IMR-90 (cell line): ENCODE results near the gene SERPINA5. TPM values are rescaled to one million over a fixed set of nuclear protein-coding genes. Genes with fewer than 3 reads are reported as not detected.

Experiments used
- ATAC-seq: fragments of 200-7000 bp; cut with Tn5 transposase; 2 replicates; pipeline ENCODE4 v1.9.1; 2020; ENCODE audit warnings: low read depth, mild to moderate bottlenecking, moderate library complexity
- BruUV-seq: library from RNA; stranded (reverse); fragments of 400-500 nt; replicated peaks from 2 replicates; lab custom pipeline; 2021; lab: Mats Ljungman, UMichigan
- CTCF ChIA-PET: fragments of 300-600 bp; formaldehyde crosslinking; extraction: SDS; loops from one replicate; lab custom pipeline; 2021; ENCODE audit warnings: antibody characterized with exemption; lab: Yijun Ruan, JAX
- POLR2A ChIA-PET: fragments of 300-600 bp; sonication (Branson Sonifier 250); formaldehyde crosslinking; loops from one replicate; lab custom pipeline; 2022; ENCODE audit warnings: antibody characterized with exemption; ENCODE audit not compliant: unreplicated experiment; lab: Charles Lee
- DNase-seq: peaks from one replicate; pipeline ENCODE4 v3.0.0; 2013
- H2AFZ ChIP-seq: replicated peaks from 2 replicates; pipeline ENCODE3; 2013; ENCODE audit warnings: low read length, mild to moderate bottlenecking; ENCODE audit not compliant: poor library complexity
- H2AK5ac ChIP-seq: 2 replicates; pipeline ENCODE4 v1.6.1; 2013; ENCODE audit warnings: low read depth, low read length, inconsistent platforms
- H2AK9ac ChIP-seq: replicated peaks from 2 replicates; pipeline ENCODE3; 2013; ENCODE audit warnings: mild to moderate bottlenecking, low read depth, low read length, moderate library complexity; ENCODE audit not compliant: poor library complexity
- H2BK120ac ChIP-seq: 2 replicates; pipeline ENCODE4 v1.6.1; 2013; ENCODE audit warnings: low read depth, low read length, inconsistent platforms
- H2BK15ac ChIP-seq: 3 replicates; pipeline ENCODE4 v1.6.1; 2013; ENCODE audit warnings: low read depth, low read length, inconsistent platforms
- H2BK20ac ChIP-seq: 2 replicates; pipeline ENCODE4 v1.6.1; 2013; ENCODE audit warnings: low read depth, mild to moderate bottlenecking, inconsistent platforms, low read length, moderate library complexity
- H2BK5ac ChIP-seq: 2 replicates; pipeline ENCODE4 v1.6.1; 2013; ENCODE audit warnings: mild to moderate bottlenecking, low read depth, low read length, inconsistent platforms; ENCODE audit not compliant: poor library complexity, severe bottlenecking
- H3K14ac ChIP-seq: replicated peaks from 2 replicates; pipeline ENCODE4 v1.6.1; 2013; ENCODE audit warnings: low read depth, low read length, inconsistent platforms
- H3K18ac ChIP-seq: 2 replicates; pipeline ENCODE4 v1.6.1; 2013; ENCODE audit warnings: low read depth, low read length, control low read depth
- H3K23ac ChIP-seq: 2 replicates; pipeline ENCODE4 v1.6.1; 2013; ENCODE audit warnings: low read depth, low read length, inconsistent platforms
- H3K27ac ChIP-seq: 2 replicates; pipeline ENCODE4 v1.5.1; 2013; ENCODE audit warnings: mild to moderate bottlenecking, control low read depth, low read length; ENCODE audit not compliant: insufficient read depth
- H3K27me3 ChIP-seq: 2 replicates; pipeline ENCODE4 v1.6.1; 2013; ENCODE audit warnings: low read length; ENCODE audit not compliant: control insufficient read depth, insufficient read depth
- H3K36me3 ChIP-seq: 2 replicates; pipeline ENCODE4 v1.6.1; 2013; ENCODE audit warnings: low read length, mixed read lengths; ENCODE audit not compliant: control insufficient read depth, insufficient read depth
- H3K4ac ChIP-seq: 2 replicates; pipeline ENCODE4 v1.6.1; 2013; ENCODE audit warnings: low read depth, low read length, inconsistent platforms
- H3K4me1 ChIP-seq: 2 replicates; pipeline ENCODE4 v1.6.1; 2013; ENCODE audit warnings: low read length, mixed read lengths; ENCODE audit not compliant: control insufficient read depth, insufficient read depth
- H3K4me2 ChIP-seq: 2 replicates; pipeline ENCODE4 v1.6.1; 2013; ENCODE audit warnings: low read depth, mild to moderate bottlenecking, control low read depth, low read length, moderate library complexity
- H3K4me3 ChIP-seq: 2 replicates; pipeline ENCODE4 v1.5.1; 2013; ENCODE audit warnings: low read depth, mild to moderate bottlenecking, control low read depth, low read length, moderate library complexity; ENCODE audit not compliant: insufficient read depth
- H3K56ac ChIP-seq: 2 replicates; pipeline ENCODE4 v1.6.1; 2013; ENCODE audit warnings: low read length, inconsistent platforms; ENCODE audit not compliant: insufficient read depth; ENCODE audit errors: extremely low read depth
- H3K79me1 ChIP-seq, 2 experiments: 2 replicates each; pipeline ENCODE4 v1.6.1; 2013; ENCODE audit warnings: low read length in 2 of 2, inconsistent platforms in 1 of 2, low read depth in 1 of 2
- H3K9ac ChIP-seq: 2 replicates; pipeline ENCODE4 v1.6.1; 2013; ENCODE audit warnings: low read depth, low read length, control low read depth
- H3K9me1 ChIP-seq: 2 replicates; pipeline ENCODE4 v1.6.1; 2013; ENCODE audit warnings: low read length, inconsistent platforms; ENCODE audit not compliant: insufficient read depth
- H3K9me3 ChIP-seq: 2 replicates; pipeline ENCODE4 v1.6.1; 2013; ENCODE audit warnings: low read length; ENCODE audit not compliant: control insufficient read depth, insufficient read depth
- H4K20me1 ChIP-seq: 2 replicates; pipeline ENCODE4 v1.6.1; 2013; ENCODE audit warnings: low read length, inconsistent platforms; ENCODE audit not compliant: insufficient read depth
- H4K5ac ChIP-seq: 2 replicates; pipeline ENCODE4 v1.6.1; 2013; ENCODE audit warnings: mild to moderate bottlenecking, low read depth, low read length, control low read depth
- H4K8ac ChIP-seq, 2 experiments: 2 replicates each; pipeline ENCODE4 v1.6.1; 2013; ENCODE audit warnings: low read depth in 2 of 2, low read length in 2 of 2, control low read depth in 1 of 2, inconsistent platforms in 1 of 2
- H4K91ac ChIP-seq: 2 replicates; pipeline ENCODE4 v1.6.1; 2013; ENCODE audit warnings: low read depth, low read length, inconsistent platforms; ENCODE audit not compliant: insufficient read depth
- CEBPB ChIP-seq: IDR thresholded peaks from 2 replicates; pipeline ENCODE4 v1.6.1; 2012; ENCODE audit warnings: low read depth, low read length, improper control_type of control experiment
- FOS ChIP-seq: fragments of 150-350 bp; IDR thresholded peaks from 2 replicates; pipeline ENCODE4 v1.6.1; 2016; ENCODE audit warnings: low read depth, low read length
- MAFK ChIP-seq: IDR thresholded peaks from 2 replicates; pipeline ENCODE4 v1.6.1; 2012; ENCODE audit warnings: low read depth, low read length, improper control_type of control experiment
- MAZ ChIP-seq: IDR thresholded peaks from 2 replicates; pipeline ENCODE4 v1.6.1; 2012; ENCODE audit warnings: low read depth, mild to moderate bottlenecking, low read length, improper control_type of control experiment, moderate library complexity, borderline replicate concordance
- MXI1 ChIP-seq: IDR thresholded peaks from 2 replicates; pipeline ENCODE4 v1.6.1; 2012; ENCODE audit warnings: low read depth, mild to moderate bottlenecking, low read length, moderate library complexity, borderline replicate concordance
- NFE2L2 ChIP-seq: fragments of 150-350 bp; IDR thresholded peaks from 2 replicates; pipeline ENCODE4 v1.6.1; 2016; ENCODE audit warnings: low read depth, mild to moderate bottlenecking, low read length
- POLR2A ChIP-seq: IDR thresholded peaks from 2 replicates; pipeline ENCODE4 v1.6.1; 2012; ENCODE audit warnings: mild to moderate bottlenecking, low read depth, low read length
- RAD21 ChIP-seq: IDR thresholded peaks from 2 replicates; pipeline ENCODE4 v1.6.1; 2012; ENCODE audit warnings: low read length, improper control_type of control experiment
- RFX5 ChIP-seq: IDR thresholded peaks from 2 replicates; pipeline ENCODE4 v1.8.0; 2012; ENCODE audit warnings: low read depth, mild to moderate bottlenecking, low read length, moderate library complexity
- SMC3 ChIP-seq: fragments of 150-350 bp; IDR thresholded peaks from 2 replicates; pipeline ENCODE4 v1.6.1; 2016; ENCODE audit warnings: low read depth, mild to moderate bottlenecking, antibody characterized with exemption, low read length, moderate library complexity
- WGBS, 2 experiments: methylation state at CpG; one replicate each; pipeline versions ENCODE4 v1.1.5 to v1.1.7; 2013; ENCODE audit warnings: missing lambda C conversion rate in 2 of 2; ENCODE audit not compliant: insufficient read length in 1 of 2; ENCODE audit errors: extremely low coverage in 2 of 2; 5-methylcytosine and 5-hydroxymethylcytosine counted together
- dilution Hi-C: fragments of 300-500 bp; cut with HindIII; formaldehyde crosslinking; loops from one replicate; pipeline ENCODE4 v1.14.3; 2018; ENCODE audit warnings: low sequenced_read_pairs; ENCODE audit not compliant: unreplicated experiment
- in situ Hi-C: fragments of 300-500 bp; cut with MboI; formaldehyde crosslinking; loops from 3 replicates; pipeline ENCODE4 v1.14.3; 2019; ENCODE audit warnings: low sequenced_read_pairs, inconsistent platforms, mixed read lengths
- intact Hi-C: fragments of 100-400 bp; cut with micrococcal nuclease; formaldehyde crosslinking; loops from 2 replicates; pipeline ENCODE4 v1.10.0; 2022
- polyA plus RNA-seq, 3 experiments: library from polyadenylated mRNA; depleted of rRNA; stranded (reverse); fragments of >200 nt; gene quantifications; 2 replicates each; pipeline ENCODE4 v1.2.3, GENCODE V29; 2012; ENCODE audit warnings: low replicate concordance in 1 of 3
- total RNA-seq: library from RNA; depleted of rRNA; stranded (reverse); fragments of >200 nt; gene quantifications from 2 replicates; pipeline ENCODE4 v1.2.3, GENCODE V29; 2012
- TF ChIP-seq, protein P1 (sequence below): conservative IDR thresholded peaks from 2 replicates; pipeline ENCODE4 v1.5.1; 2012; ENCODE audit warnings: mild to moderate bottlenecking, low read depth, low read length, improper control_type of control experiment
- TF ChIP-seq, protein P2 (sequence below): fragments of 150-350 bp; IDR thresholded peaks from 2 replicates; pipeline ENCODE4 v1.6.1; 2016; ENCODE audit warnings: low read depth, mild to moderate bottlenecking, low read length, moderate library complexity, borderline replicate concordance
- TF ChIP-seq, protein P3 (sequence below): fragments of 150-350 bp; IDR thresholded peaks from 2 replicates; pipeline ENCODE4 v1.6.1; 2017; ENCODE audit warnings: mild to moderate bottlenecking, antibody characterized with exemption, low read length, low read depth

SERPINA5 gene
- total and polyA plus RNA-seq, 2 of the 4 experiments (the other 2 are of a cell fraction): not detected

DNA sequence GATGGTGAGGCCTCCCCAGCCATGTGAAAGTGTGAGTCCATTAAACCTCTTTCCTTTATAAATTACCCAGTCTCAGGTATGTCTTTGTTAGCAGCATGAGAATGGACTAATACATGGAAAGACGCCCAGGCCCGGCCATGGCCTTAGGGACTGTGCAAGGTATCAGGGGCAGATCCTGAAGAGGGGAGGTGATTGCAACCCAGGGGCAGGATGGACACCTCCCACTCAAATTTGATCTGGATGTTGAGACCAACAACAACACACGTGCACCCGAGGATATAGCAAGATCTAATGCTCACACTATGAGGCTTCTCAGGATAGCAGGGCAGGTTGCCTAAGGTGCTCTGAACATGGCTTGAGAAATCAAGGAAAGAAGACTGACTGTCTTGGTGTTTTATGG, 33.5 kb upstream of the SERPINA5 start:
- intact Hi-C loops: no loop called here
- Histone ChIP-seq H2AFZ (no peak overlapping the region), H2BK5ac (no peak overlapping the region), H3K27me3 (no peaks in the 10 kb centered on the region), H2BK120ac (no peak overlapping the region), H3K23ac (no peak overlapping the region), H3K36me3 (no peaks in the 10 kb centered on the region), H4K20me1 (no peaks in the 10 kb centered on the region), H3K9me3 (0 out of 2 replicates have a peak, but pooled peaks cover 4% of the 10 kb centered on the region), H3K9me1 (no peaks in the 10 kb centered on the region), H3K4me2 (no peak overlapping the region), H3K56ac (no peak overlapping the region), H3K4me1 (no peaks in the 10 kb centered on the region), H4K5ac (no peak overlapping the region), H3K18ac (no peak overlapping the region), H2BK20ac (no peak overlapping the region), H3K79me1 (no peaks in the 10 kb centered on the region), H2BK15ac (no peak overlapping the region), H3K4me3 (no peak overlapping the region), H3K4ac (no peak overlapping the region), H2AK9ac (no peak overlapping the region), H4K91ac (no peak overlapping the region), H3K9ac (no peak overlapping the region), H3K14ac (no peak overlapping the region), H3K27ac (no peak overlapping the region), H4K8ac (no peak overlapping the region), H2AK5ac (no peak overlapping the region)
- no peak for DNase-seq
- ChIA-PET POLR2A (no interaction called here), CTCF (no interaction called here)
- BruUV-seq: no TSS peak
- WGBS, 2 experiments: no CpG with 5 or more reads among the region's 4 CpGs
- TF ChIP-seq MAZ (no peak), MXI1 (no peak), POLR2A (no peak), SMC3 (no peak), RFX5 (no peak), MAFK (no peak), CEBPB (no peak), NFE2L2 (no peak), FOS (no peak), RAD21 (no peak)
- TF ChIP-seq, protein P1, sequence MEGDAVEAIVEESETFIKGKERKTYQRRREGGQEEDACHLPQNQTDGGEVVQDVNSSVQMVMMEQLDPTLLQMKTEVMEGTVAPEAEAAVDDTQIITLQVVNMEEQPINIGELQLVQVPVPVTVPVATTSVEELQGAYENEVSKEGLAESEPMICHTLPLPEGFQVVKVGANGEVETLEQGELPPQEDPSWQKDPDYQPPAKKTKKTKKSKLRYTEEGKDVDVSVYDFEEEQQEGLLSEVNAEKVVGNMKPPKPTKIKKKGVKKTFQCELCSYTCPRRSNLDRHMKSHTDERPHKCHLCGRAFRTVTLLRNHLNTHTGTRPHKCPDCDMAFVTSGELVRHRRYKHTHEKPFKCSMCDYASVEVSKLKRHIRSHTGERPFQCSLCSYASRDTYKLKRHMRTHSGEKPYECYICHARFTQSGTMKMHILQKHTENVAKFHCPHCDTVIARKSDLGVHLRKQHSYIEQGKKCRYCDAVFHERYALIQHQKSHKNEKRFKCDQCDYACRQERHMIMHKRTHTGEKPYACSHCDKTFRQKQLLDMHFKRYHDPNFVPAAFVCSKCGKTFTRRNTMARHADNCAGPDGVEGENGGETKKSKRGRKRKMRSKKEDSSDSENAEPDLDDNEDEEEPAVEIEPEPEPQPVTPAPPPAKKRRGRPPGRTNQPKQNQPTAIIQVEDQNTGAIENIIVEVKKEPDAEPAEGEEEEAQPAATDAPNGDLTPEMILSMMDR: no peak
- TF ChIP-seq, protein P2, sequence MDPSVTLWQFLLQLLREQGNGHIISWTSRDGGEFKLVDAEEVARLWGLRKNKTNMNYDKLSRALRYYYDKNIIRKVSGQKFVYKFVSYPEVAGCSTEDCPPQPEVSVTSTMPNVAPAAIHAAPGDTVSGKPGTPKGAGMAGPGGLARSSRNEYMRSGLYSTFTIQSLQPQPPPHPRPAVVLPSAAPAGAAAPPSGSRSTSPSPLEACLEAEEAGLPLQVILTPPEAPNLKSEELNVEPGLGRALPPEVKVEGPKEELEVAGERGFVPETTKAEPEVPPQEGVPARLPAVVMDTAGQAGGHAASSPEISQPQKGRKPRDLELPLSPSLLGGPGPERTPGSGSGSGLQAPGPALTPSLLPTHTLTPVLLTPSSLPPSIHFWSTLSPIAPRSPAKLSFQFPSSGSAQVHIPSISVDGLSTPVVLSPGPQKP: no peak
- TF ChIP-seq, protein P3, sequence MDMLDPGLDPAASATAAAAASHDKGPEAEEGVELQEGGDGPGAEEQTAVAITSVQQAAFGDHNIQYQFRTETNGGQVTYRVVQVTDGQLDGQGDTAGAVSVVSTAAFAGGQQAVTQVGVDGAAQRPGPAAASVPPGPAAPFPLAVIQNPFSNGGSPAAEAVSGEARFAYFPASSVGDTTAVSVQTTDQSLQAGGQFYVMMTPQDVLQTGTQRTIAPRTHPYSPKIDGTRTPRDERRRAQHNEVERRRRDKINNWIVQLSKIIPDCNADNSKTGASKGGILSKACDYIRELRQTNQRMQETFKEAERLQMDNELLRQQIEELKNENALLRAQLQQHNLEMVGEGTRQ: no peak
- no peak for ATAC-seq
- dilution Hi-C loops: no loop called here
- in situ Hi-C loops: no loop called here
